IgD-negative memory B cell (primary cell): ENCODE results near the gene MAGOHB. TPM values are rescaled to one million over a fixed set of nuclear protein-coding genes. Genes with fewer than 3 reads are reported as not detected.

Source experiments
- H3K27ac Mint-ChIP-seq, 3 donors: one replicate each; pipeline ENCODE4 v1.8.0; 2020 to 2022; ENCODE audit warnings: mild to moderate bottlenecking in 3 of 3, mixed read lengths in 3 of 3, moderate library complexity in 1 of 3
- H3K27me3 Mint-ChIP-seq: one replicate; pipeline ENCODE4 v1.8.0; 2021; ENCODE audit warnings: mixed read lengths
- H3K36me3 Mint-ChIP-seq: one replicate; pipeline ENCODE4 v1.8.0; 2020; ENCODE audit warnings: mild to moderate bottlenecking, mixed read lengths
- H3K4me1 Mint-ChIP-seq, 3 donors: one replicate each; pipeline ENCODE4 v1.8.0; 2020 to 2022; ENCODE audit warnings: mixed read lengths in 3 of 3, mild to moderate bottlenecking in 1 of 3
- H3K4me3 Mint-ChIP-seq, 4 donors: one replicate each; pipeline ENCODE4 v1.8.0; 2020 to 2022; ENCODE audit warnings: mild to moderate bottlenecking in 4 of 4, mixed read lengths in 4 of 4, moderate library complexity in 3 of 4
- H3K9me3 Mint-ChIP-seq, 3 donors: one replicate each; pipeline ENCODE4 v1.8.0; 2020 to 2021; ENCODE audit warnings: mixed read lengths in 3 of 3, mild to moderate bottlenecking in 1 of 3
- polyA plus RNA-seq: library from polyadenylated mRNA; unstranded; fragments of 300-500 nt; fragmentation: Illumina TruSeq; gene quantifications from one replicate; pipeline ENCODE4 v1.2.3, GENCODE V29; 2021

MAGOHB gene
- polyA plus RNA-seq, 1 donor from 2014 or later, result 42.0 TPM

DNA sequence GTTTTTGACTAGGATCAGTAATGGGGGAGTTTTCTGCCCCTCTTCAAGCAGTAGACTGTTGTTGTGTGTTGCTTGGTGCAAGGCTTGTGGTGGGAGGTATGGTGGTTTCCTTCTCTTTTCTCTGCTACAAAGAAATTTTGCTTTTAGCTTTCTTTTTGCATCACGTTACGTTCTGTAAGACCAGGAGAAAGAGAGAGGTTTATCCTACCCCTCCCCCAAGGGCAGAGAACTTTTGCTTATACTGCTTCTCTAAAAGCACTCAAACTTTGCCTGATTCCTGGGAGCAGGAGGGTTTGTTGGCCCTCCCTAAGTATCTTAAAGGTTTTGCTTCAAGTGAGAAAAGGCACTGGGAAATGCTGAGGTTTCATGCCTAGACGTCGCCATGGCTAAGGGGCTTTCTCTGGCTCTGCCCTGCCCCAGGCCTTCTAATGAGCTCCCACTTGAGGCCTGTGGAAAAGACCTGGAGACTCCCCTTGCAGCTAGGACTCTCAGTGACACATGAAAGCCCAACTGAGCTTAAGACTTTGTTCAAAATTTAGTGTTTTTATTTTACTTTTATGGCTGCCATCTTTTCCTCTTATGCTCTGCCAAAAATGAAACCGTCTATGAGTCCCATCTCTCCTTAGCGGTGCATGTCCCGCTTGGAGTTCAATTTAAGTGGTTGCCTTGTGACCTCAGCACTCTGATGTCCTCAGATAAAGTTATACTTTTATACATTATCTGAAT is 58.5 kb downstream of the MAGOHB start:
- Mint-ChIP-seq H3K4me1 (peaks cover 5 to 8% (median 6%) of the 10 kb centered on the region in 3 donors), H3K4me3 (peak overlapping the region in 2 of 4 donors; percentile 6 to 74), H3K27ac (no peak overlapping the region), H3K36me3 (peaks cover 1% of the 10 kb centered on the region), H3K27me3 (peaks cover 2% of the 10 kb centered on the region), H3K9me3 (peaks cover 0 to 3% (median 2%) of the 10 kb centered on the region in 3 donors)

DNA sequence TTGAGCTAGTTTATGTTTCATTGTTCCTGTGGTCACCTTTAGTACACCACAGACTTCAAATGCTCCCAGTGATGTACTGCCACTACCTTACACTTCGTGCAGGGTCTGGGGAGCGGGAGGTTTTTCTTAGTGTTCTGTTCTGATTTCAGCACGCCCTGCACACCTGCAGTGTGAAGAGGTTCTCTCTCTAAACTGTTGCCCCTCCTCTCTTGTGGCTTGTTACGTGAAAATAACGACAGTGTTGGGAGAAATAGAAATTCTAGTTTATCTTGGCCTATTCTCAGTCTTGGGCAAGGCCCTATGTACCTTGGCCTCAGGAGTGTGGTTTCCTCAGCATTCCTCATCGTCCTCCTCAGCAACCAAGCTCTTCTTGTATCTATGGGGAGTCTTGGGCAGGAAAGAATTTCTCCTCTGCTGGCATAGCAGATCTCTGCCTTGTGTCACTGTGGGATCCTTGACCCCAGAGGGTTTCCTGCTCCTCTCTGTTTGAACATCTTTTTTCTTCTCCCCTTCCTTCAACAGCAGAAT is 59.1 kb downstream of the MAGOHB start:
- peaks cover 5 to 8% (median 6%) of the 10 kb centered on the region in 3 donors for H3K4me1 Mint-ChIP-seq
- H3K36me3 Mint-ChIP-seq, result peaks cover 1% of the 10 kb centered on the region

More for the DNA sequence above, 59.1 kb downstream of the MAGOHB start:
- Mint-ChIP-seq H3K9me3 (peaks cover 0 to 3% (median 2%) of the 10 kb centered on the region in 3 donors), H3K27me3 (peaks cover under 1% of the 10 kb centered on the region), H3K4me3 (peak overlapping the region in 2 of 4 donors; percentile 0 to 74), H3K27ac (no peak overlapping the region)

Other genes starting within 250 kb of the MAGOHB start
- gene KLRK1, start 223.6 kb downstream of the MAGOHB start, polyA plus RNA-seq, result 15.8 TPM
- not detected for gene KLRC4, start 203.9 kb downstream of the MAGOHB start, polyA plus RNA-seq
- gene KLRC3, start 193.0 kb downstream of the MAGOHB start, polyA plus RNA-seq, result not detected
- gene KLRC2, start 177.6 kb downstream of the MAGOHB start, polyA plus RNA-seq, result not detected
- 4.5 TPM for gene KLRC1, start 160.2 kb downstream of the MAGOHB start, polyA plus RNA-seq
- 0.41 TPM for gene EIF2S3B, start 107.7 kb downstream of the MAGOHB start, polyA plus RNA-seq
- not detected for gene STYK1, start 60.4 kb upstream of the MAGOHB start, polyA plus RNA-seq
- gene YBX3, start 109.7 kb upstream of the MAGOHB start, polyA plus RNA-seq, result 14.9 TPM
- gene TAS2R7, start 189.0 kb upstream of the MAGOHB start, polyA plus RNA-seq, result not detected
- not detected for gene TAS2R8, start 193.7 kb upstream of the MAGOHB start, polyA plus RNA-seq
- gene TAS2R9, start 196.6 kb upstream of the MAGOHB start, polyA plus RNA-seq, result not detected
- not detected for gene TAS2R10, start 212.7 kb upstream of the MAGOHB start, polyA plus RNA-seq
- gene PRR4, start 235.9 kb upstream of the MAGOHB start, polyA plus RNA-seq, result 3.5 TPM